PC-9 (cell line): ENCODE data around the gene GNAO1.

Experiments
- EZH2 ChIP-seq: fragments of 200-600 bp; sonication (generic); IDR thresholded peaks from 2 replicates; pipeline ENCODE4 v1.8.0; 2017; ENCODE audit warnings: antibody characterized with exemption, low read depth
- TF ChIP-seq, protein P1 (sequence below): fragments of 200-600 bp; sonication (generic); conservative IDR thresholded peaks from 2 replicates; pipeline ENCODE4 v1.6.1; 2017; ENCODE audit warnings: mixed run types, antibody characterized with exemption, mild to moderate bottlenecking, moderate library complexity

- TF ChIP-seq EZH2, result no peak
- TF ChIP-seq, protein P1, sequence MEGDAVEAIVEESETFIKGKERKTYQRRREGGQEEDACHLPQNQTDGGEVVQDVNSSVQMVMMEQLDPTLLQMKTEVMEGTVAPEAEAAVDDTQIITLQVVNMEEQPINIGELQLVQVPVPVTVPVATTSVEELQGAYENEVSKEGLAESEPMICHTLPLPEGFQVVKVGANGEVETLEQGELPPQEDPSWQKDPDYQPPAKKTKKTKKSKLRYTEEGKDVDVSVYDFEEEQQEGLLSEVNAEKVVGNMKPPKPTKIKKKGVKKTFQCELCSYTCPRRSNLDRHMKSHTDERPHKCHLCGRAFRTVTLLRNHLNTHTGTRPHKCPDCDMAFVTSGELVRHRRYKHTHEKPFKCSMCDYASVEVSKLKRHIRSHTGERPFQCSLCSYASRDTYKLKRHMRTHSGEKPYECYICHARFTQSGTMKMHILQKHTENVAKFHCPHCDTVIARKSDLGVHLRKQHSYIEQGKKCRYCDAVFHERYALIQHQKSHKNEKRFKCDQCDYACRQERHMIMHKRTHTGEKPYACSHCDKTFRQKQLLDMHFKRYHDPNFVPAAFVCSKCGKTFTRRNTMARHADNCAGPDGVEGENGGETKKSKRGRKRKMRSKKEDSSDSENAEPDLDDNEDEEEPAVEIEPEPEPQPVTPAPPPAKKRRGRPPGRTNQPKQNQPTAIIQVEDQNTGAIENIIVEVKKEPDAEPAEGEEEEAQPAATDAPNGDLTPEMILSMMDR, result no peak
These were observed 164.5 kb downstream of the GNAO1 start for GRCh38 chr16:56355786-56356275.
